Measurements from ENCODE around the gene NNT.

DNA sequence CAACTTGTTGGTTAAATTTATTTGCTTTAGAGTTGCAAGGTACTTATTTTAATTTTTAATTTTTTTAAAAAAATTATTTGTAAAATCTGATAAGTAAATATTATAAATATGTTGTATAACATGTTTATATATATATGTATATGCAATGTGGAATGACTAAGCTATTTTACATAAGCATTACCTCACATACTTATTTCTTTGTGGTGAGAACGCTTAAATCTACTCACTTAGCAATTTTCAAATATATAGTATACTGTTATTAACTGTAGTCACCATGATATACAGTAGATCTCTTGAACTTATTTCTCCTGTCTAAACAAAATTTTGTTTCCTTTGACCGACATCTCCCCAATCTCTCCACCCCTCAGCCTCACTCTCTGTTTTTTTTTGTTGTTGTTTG, 147.8 kb downstream of the NNT start:
- TF ChIP-seq GATA3 (IDR thresholded peaks at IDR 0.05; ENCODE audit: low read depth, low read length) (no peak), GATA2 (IDR thresholded peaks at IDR 0.05; ENCODE audit: low read depth, low read length) (no peak)

Data from SH-SY5Y (cell line).